Sciatic nerve (tissue), 2 donors: ENCODE measurements around the gene AARS2. TPM values are rescaled to one million over a fixed set of nuclear protein-coding genes. Genes with fewer than 3 reads are reported as not detected.

Experiments
- ATAC-seq: fragments of 200-7000 bp; cut with Tn5 transposase; one replicate; pipeline ENCODE4 v1.9.1; 2020; ENCODE audit warnings: mild to moderate bottlenecking, moderate library complexity
- DNase-seq: peaks from one replicate; pipeline ENCODE4 v3.0.0-alpha.2; 2020; ENCODE audit warnings: low spot score
- intact Hi-C: fragments of 100-400 bp; cut with DNase I; formaldehyde crosslinking; loops from one replicate; pipeline ENCODE4 v1.14.2; 2022
- total RNA-seq: library from RNA; stranded (reverse); fragmentation: NEBNext Ultra II Directional; extraction: Animal tissue kit (Norgen Biotek cat#: 25700); gene quantifications from one replicate; pipeline ENCODE4 v1.2.1, GENCODE V29; 2021
- donor health status: DM: no; HTN: no; CAD: no.
- donor health status: DM: no; HTN: no; CAD: no.

Gene AARS2
- total RNA-seq, 1 donor from 2014 or later, result 13.3 TPM

DNA sequence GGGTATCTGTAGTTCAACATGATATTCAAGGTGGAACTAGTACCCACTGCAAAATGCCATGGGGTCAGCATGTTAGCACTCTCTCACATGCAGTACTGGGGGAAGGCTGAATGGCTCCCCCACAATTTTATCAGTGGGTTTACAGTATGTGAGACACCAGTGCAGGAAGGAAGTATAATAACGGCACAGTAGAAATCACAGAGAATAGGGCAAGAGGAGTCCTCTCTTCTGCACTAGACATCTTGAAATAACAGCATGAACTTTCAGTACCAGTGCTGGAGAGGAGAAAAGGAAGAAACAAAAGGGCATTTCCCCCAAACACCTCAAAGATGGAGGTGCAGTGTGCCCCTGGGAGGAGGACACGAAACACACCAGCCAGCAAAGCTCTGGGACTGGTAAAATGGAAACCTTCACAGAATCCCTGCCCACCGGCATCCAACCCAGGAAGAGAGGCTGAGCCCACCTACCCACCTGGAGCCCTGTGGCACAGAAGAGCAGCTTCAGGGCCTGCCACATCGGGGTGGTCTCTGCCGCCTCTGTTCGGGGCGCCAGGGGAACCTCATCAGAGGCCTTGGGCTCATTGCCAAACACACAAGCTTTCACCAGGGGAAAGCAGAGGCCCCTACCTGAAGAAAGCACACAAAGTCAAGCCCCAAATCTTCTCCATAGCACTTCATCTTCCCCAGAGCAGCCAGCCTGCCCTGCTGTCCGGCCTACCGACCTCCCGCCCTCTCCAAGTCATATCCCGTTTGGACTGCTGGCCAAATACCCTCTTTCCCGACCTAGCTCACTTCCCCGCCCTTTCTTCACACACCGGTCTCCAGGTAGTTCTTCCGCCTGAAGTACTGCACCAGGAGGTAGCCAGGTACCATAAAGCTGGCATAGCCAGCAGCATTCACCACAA is 57.0 kb downstream of the AARS2 start:
- peak; percentile 25 for ATAC-seq
- intact Hi-C loops, result no loop called here

DNA sequence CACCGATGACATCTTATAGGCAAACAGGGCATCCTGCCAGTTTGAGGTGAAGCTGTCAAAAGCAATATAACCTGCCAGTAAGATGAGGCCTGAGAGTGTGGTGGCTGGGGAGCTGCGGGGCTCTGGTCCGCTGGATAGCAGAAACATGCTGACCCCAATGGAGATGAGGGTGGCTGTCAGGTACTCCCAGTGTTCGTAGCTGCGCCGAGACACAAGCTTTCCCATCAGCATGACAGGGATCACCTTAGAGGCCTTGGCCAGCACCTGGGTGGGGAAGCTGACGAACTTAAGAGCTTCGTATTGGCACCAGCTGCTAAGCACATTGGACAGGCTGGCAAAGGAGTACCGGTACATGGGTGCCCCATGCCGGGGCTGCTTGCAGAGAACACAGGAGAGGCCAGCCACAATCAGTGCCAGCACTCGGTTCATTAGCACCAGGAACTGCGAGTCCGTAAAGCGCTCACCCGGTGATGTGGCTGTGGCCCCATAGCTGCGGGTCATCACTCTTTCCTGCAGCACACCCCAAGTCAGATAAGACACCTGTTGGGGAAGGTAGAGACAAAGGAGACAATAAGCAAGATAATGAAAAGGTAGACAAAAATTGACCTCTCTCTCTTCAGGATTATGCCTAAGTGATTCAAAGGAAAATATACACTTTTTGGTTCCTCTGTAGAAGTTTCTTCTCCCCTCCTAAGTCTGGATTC is 57.9 kb downstream of the AARS2 start:
- DNase-seq (no peak), ATAC-seq (no peak)
- intact Hi-C loops, result no loop called here

More for the DNA sequence above, 57.0 kb downstream of the AARS2 start:
- no peak for DNase-seq

DNA sequence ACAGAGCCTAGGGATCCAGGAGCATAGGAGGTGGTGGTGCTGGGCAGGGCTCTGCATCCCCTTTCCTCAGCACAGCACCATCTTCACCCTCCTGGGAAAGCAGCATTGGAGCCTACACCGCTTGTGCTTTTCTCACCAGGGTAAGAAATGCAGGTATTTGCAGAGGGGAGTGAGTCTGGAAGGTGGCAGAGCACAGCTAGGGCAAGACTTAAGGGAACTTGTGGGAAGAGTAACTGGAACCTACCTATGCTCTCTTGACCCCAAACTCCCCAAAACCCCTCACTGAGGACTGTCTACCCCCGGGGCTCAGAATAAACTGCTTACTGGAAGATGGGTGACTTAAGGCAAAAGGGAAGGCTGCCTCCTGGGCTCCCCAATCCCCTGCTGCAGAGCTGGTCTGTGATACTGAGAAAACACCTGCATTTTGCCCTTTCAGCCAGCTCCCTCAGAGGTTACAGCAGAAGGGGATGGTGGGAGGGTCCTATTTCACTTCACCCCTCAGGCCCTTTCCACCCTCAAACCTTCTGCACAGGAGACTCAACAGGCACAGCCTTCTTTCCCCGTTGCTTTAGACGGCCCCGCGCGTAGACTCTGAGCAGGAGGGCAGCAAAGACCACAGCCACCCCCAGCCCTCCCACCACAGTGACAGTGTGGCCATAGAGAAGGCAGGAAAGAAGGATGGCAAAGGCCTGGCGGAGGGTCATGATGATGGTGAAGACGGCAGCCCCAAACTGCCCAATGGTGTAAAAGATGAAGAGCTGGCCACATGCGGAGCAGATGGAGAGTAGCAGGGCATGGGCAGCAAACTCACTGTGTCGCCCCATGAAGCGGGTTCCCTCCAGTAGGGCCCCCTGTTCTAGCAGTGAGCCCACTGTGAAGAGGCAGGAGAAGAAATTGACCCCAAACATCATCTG is 58.7 kb downstream of the AARS2 start:
- intact Hi-C loops, result no loop called here
- ATAC-seq, result no peak
- no peak for DNase-seq

DNA sequence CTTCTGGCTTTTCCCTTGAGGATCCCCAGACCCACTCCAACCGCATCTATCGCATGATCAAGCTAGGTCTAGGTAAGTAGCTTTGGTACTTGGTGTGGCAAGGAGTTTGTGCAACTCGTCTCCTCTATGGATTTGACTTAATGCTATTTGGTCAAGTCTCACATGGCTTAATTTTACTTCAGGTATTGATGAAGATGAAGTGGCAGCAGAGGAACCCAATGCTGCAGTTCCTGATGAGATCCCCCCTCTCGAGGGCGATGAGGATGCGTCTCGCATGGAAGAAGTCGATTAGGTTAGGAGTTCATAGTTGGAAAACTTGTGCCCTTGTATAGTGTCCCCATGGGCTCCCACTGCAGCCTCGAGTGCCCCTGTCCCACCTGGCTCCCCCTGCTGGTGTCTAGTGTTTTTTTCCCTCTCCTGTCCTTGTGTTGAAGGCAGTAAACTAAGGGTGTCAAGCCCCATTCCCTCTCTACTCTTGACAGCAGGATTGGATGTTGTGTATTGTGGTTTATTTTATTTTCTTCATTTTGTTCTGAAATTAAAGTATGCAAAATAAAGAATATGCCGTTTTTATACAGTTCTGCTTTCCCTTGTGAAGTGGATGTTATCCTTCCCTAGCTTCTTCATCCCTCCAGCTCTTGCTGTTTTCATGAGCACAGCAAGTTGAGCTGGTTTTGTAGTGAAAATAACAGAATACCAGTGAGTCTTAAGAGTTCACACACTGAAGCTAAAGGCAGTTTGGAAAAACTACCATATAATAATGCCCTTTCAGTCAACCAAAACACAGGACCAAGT is 59.6 kb downstream of the AARS2 start:
- intact Hi-C loops, result no loop called here
- ATAC-seq, result no peak
- DNase-seq, result peak; percentile 61

DNA sequence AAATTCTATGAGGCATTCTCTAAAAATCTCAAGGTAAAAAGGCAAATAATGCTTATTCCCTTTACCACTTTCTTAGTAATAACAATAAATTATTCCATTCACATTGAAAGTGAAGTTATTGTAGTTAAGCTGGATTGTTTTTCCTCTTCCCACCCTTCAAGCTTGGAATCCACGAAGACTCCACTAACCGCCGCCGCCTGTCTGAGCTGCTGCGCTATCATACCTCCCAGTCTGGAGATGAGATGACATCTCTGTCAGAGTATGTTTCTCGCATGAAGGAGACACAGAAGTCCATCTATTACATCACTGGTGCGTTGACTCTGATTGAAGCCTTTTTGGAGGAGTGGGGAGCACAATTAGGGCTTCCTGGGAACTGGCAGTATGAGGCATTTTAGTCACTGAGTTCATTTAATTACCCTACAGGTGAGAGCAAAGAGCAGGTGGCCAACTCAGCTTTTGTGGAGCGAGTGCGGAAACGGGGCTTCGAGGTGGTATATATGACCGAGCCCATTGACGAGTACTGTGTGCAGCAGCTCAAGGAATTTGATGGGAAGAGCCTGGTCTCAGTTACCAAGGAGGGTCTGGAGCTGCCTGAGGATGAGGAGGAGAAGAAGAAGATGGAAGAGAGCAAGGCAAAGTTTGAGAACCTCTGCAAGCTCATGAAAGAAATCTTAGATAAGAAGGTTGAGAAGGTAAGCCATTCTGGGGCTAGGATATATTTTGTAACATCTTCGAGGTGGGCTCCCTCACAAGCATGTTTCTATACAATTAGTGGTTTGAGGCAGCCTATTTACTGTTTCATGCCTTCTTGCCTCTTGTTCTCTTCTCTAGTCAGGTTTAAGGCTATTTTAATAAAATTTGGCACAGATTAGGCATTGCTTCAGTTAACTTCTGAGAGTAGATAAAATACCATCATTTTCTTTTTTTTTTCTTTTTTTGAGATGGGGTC is 61.3 kb downstream of the AARS2 start:
- no peak for DNase-seq
- ATAC-seq, result no peak
- intact Hi-C loops, result no loop called here

DNA sequence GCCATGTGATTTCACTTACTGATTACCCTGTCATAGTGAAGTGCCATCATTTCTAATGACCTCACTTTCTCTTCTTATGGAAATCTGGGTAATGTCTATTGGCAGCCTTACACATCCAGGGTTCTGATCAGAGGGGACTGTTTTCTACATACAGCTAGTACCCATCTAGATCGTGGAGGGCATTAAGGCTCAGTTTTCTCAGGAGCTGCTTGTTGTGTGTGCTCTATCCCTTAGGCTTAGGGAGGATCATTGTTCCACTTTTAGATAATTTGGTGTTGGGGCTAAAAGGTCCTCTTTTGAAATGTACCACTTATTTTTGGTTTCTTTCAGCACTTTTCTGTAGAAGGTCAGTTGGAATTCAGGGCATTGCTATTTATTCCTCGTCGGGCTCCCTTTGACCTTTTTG is 62.4 kb downstream of the AARS2 start:
- ATAC-seq, result no peak
- intact Hi-C loops, result no loop called here

DNA sequence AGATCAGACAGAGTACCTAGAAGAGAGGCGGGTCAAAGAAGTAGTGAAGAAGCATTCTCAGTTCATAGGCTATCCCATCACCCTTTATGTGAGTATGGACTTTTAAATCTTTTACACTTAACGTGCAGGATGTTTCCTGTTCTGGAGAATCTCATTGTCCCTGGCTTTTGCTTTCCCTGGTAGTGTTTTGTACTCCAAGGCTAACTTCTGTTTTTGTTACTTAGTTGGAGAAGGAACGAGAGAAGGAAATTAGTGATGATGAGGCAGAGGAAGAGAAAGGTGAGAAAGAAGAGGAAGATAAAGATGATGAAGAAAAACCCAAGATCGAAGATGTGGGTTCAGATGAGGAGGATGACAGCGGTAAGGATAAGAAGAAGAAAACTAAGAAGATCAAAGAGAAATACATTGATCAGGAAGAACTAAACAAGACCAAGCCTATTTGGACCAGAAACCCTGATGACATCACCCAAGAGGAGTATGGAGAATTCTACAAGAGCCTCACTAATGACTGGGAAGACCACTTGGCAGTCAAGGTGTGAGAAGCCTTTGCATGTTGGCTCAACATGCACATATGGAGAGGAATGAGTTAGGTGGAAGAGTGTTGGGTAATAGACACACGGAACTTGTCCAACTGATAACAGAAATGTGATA is 63.0 kb downstream of the AARS2 start:
- no peak for ATAC-seq
- DNase-seq, result no peak
- intact Hi-C loops, result no loop called here

More for the DNA sequence above, 62.4 kb downstream of the AARS2 start:
- DNase-seq, result no peak

Other genes starting within 250 kb of the AARS2 start
- 21.8 TPM for gene MRPL14, start 185.9 kb downstream of the AARS2 start, total RNA-seq
- gene TMEM63B, start 185.8 kb downstream of the AARS2 start, total RNA-seq, result 38.0 TPM
- gene CAPN11, start 154.5 kb downstream of the AARS2 start, total RNA-seq, result 6.9 TPM
- gene MYMX, start 96.4 kb downstream of the AARS2 start, total RNA-seq, result 2.1 TPM
- 71.7 TPM for gene SLC29A1, start 89.8 kb downstream of the AARS2 start, total RNA-seq
- 470 TPM for gene HSP90AB1, start 66.2 kb downstream of the AARS2 start, total RNA-seq
- gene SLC35B2, start 55.8 kb downstream of the AARS2 start, total RNA-seq, result 26.8 TPM
- 9.1 TPM for gene NFKBIE, start 47.8 kb downstream of the AARS2 start, total RNA-seq
- not detected for gene TMEM151B, start 42.9 kb downstream of the AARS2 start, total RNA-seq
- not detected for gene SPATS1, start 29.3 kb upstream of the AARS2 start, total RNA-seq
- 20.3 TPM for gene CDC5L, start 74.4 kb upstream of the AARS2 start, total RNA-seq